Ishikawa (cell line): ENCODE measurements around the gene RPL7L1.

Experiments used
- CEBPB ChIP-seq: IDR thresholded peaks from 2 replicates; pipeline ENCODE4 v1.6.1; 2012
- EGR1 ChIP-seq: IDR thresholded peaks from 2 replicates; pipeline ENCODE4 v1.6.1; 2012
- RAD21 ChIP-seq: IDR thresholded peaks from 2 replicates; pipeline ENCODE4 v1.6.1; 2012; ENCODE audit warnings: low read depth
- TF ChIP-seq, protein P1 (sequence below): IDR thresholded peaks from 2 replicates; pipeline ENCODE4 v1.6.1; 2012

DNA sequence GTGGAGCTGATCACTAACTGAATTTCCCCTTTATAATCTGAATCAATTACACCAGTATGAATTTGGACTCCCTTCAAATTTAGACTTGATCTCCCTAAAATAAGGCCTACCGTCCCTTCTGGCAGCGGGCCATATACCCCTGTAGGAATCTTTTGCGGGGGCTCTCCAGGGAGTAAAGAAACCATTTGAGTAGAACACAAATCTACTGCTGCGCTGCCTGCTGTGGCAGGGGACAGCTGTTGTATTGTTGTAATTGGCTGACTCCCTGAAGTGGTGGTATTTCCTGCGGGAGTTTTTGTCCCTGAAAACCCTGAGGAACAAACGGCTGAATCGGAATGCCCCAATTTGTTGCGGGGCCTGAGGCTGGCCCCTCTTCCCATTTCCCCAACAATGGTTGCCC lies 20.5 kb downstream of the RPL7L1 start:
- TF ChIP-seq CEBPB (no peak), EGR1 (no peak), RAD21 (no peak)
- TF ChIP-seq, protein P1, sequence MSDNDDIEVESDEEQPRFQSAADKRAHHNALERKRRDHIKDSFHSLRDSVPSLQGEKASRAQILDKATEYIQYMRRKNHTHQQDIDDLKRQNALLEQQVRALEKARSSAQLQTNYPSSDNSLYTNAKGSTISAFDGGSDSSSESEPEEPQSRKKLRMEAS, result no peak
